ENCODE measurements around the gene RANGRF. TPM values are rescaled to one million over a fixed set of nuclear protein-coding genes. Genes with fewer than 3 reads are reported as not detected.

RANGRF gene
- polyA plus RNA-seq, 1 of the 3 experiments (the other 2 are of a cell fraction), result 55.9 TPM

GRCh38 chr17:8332128-8332527, 43.7 kb downstream of the RANGRF start:
- 67% methylated on average over 2 of the region's 2 CpGs for WGBS (ENCODE audit: low lambda C conversion rate)
- POLR2A ChIA-PET, result no interaction called here

More at GRCh38 chr17:8332128-8332527, 43.7 kb downstream of the RANGRF start:
- no peaks in the 10 kb centered on the region for H3K9me3 ChIP-seq
- DNase-seq, result no peak
- no peaks in the 10 kb centered on the region for H3K9me2 ChIP-seq
- TF ChIP-seq TAF1 (IDR thresholded peaks at IDR 0.05; ENCODE audit: borderline replicate concordance, low read depth, low read length), result no peak
- no peak for TF ChIP-seq ZBTB33 (IDR thresholded peaks at IDR 0.05; ENCODE audit: borderline replicate concordance, low read depth)
- no peak for TF ChIP-seq SMC3 (IDR thresholded peaks at IDR 0.05; ENCODE audit: low read depth, low read length)
- no peak for TF ChIP-seq SIN3A (IDR thresholded peaks at IDR 0.05; ENCODE audit: borderline replicate concordance, low read depth, low read length)
- TF ChIP-seq MXI1 (IDR thresholded peaks at IDR 0.05; ENCODE audit: low read depth, low read length), result no peak
- no peak for TF ChIP-seq PBX3 (IDR thresholded peaks at IDR 0.05)
- no peak for TF ChIP-seq POLR2AphosphoS5 (IDR thresholded peaks at IDR 0.05; ENCODE audit: low read depth, low read length)
- no peak for TF ChIP-seq REST (IDR thresholded peaks at IDR 0.05; ENCODE audit: low read depth, low read length)
- no peak for TF ChIP-seq MAX (IDR thresholded peaks at IDR 0.05; ENCODE audit: low read depth)
- TF ChIP-seq IRF3 (IDR thresholded peaks at IDR 0.05; ENCODE audit: low read depth, low read length), result no peak
- TF ChIP-seq GATA2 (CRISPR knock-in tag; IDR thresholded peaks at IDR 0.05), result no peak
- TF ChIP-seq NRF1 (IDR thresholded peaks at IDR 0.05; ENCODE audit: low read depth, low read length), result no peak
- no peak for TF ChIP-seq RAD21 (IDR thresholded peaks at IDR 0.05; ENCODE audit: low read length)
- H3K27ac ChIP-seq (ENCODE audit: low read depth in 2 of 2, low read length in 1 of 2), result no peak overlapping the region
- no peaks in the 10 kb centered on the region for H3F3A ChIP-seq (replicated peaks; ENCODE audit: insufficient read depth)
- H4K20me1 ChIP-seq (ENCODE audit: insufficient read depth), result no peaks in the 10 kb centered on the region
- H3K4me3 ChIP-seq (ENCODE audit: low read depth in 2 of 2, low read length in 1 of 2), result no peak overlapping the region
- H3K27me3 ChIP-seq (ENCODE audit: insufficient read depth), result no peaks in the 10 kb centered on the region
- no peaks in the 10 kb centered on the region for H3K36me3 ChIP-seq (replicated peaks in 1 of 2; ENCODE audit: control insufficient read depth in 1 of 2, insufficient read depth in 2 of 2, low read length in 1 of 2)
- no peak overlapping the region for H3K4me2 ChIP-seq
- H2AFZ ChIP-seq (ENCODE audit: low read depth), result no peak overlapping the region
- no peak overlapping the region for H3K9ac ChIP-seq
- H3K4me1 ChIP-seq (ENCODE audit: control insufficient read depth in 1 of 2, insufficient read depth in 2 of 2, low read depth in 1 of 2, low read length in 1 of 2), result peaks cover 0 to 4% of the 10 kb centered on the region in 2 experiments; a peak in 1 of 4 replicates
- H3K79me2 ChIP-seq (ENCODE audit: insufficient read depth), result no peaks in the 10 kb centered on the region
- CTCF ChIA-PET, result interaction anchor here (0.9 to 1.1 kb wide), 3 partner anchors 11 to 259 kb away, joined by 3 to 4 read pairs (median 3); no protein-coding TSS in a partner anchor

Data from SK-N-SH (cell line).